Medulla oblongata (tissue), 1 donor: Measurements from ENCODE around the gene DNAH6.

ENCODE experiments used
- DNase-seq: peaks from one replicate; pipeline ENCODE4 v3.0.0-alpha.2; 2015; ENCODE audit errors: extremely low spot score

DNAH6 gene

GRCh38 chr2:84800194-84800805 is 284.0 kb downstream of the DNAH6 start:
- no peak for DNase-seq

- no peak for DNase-seq
Observed at GRCh38 chr2:84801811-84802210, 285.5 kb downstream of the DNAH6 start.

- DNase-seq = no peak
Observed at GRCh38 chr2:84805250-84805958, 289.1 kb downstream of the DNAH6 start.

- peak; percentile 9 for DNase-seq
Observed at GRCh38 chr2:84807063-84807485, 290.8 kb downstream of the DNAH6 start.

GRCh38 chr2:84808279-84808678 is 292.0 kb downstream of the DNAH6 start:
- no peak for DNase-seq

GRCh38 chr2:84811839-84812431 is 295.6 kb downstream of the DNAH6 start:
- DNase-seq = no peak

GRCh38 chr2:84815146-84815545 is 298.8 kb downstream of the DNAH6 start:
- no peak for DNase-seq

GRCh38 chr2:84816426-84817026 is 300.2 kb downstream of the DNAH6 start:
- no peak for DNase-seq

- DNase-seq = no peak
Observed at GRCh38 chr2:84817239-84817655, 300.9 kb downstream of the DNAH6 start.

- no peak for DNase-seq
Observed at GRCh38 chr2:84821806-84822205, 305.5 kb downstream of the DNAH6 start.

- no peak for DNase-seq
Observed at GRCh38 chr2:84823229-84823628, 306.9 kb downstream of the DNAH6 start.

- DNase-seq = no peak
Observed at GRCh38 chr2:84823788-84824187, 307.5 kb downstream of the DNAH6 start.

GRCh38 chr2:84827978-84828575 is 311.8 kb downstream of the DNAH6 start:
- DNase-seq = no peak

GRCh38 chr2:84829693-84830092 is 313.4 kb downstream of the DNAH6 start:
- DNase-seq = no peak

GRCh38 chr2:84830095-84830494 is 313.8 kb downstream of the DNAH6 start:
- DNase-seq = peak; percentile 58

- no peak for DNase-seq
Observed at GRCh38 chr2:84830758-84831500, 314.6 kb downstream of the DNAH6 start.

- DNase-seq = peak; percentile 87
Observed at GRCh38 chr2:84832772-84833461, 316.6 kb downstream of the DNAH6 start.

- no peak for DNase-seq
Observed at GRCh38 chr2:84833481-84834150, 317.3 kb downstream of the DNAH6 start.

GRCh38 chr2:84836215-84836614 is 319.9 kb downstream of the DNAH6 start:
- DNase-seq = no peak

GRCh38 chr2:84838434-84839145 is 322.3 kb downstream of the DNAH6 start:
- DNase-seq = no peak
